Fibroblast of skin of left quadriceps (primary cell): Measurements from ENCODE around the gene IP6K3.

ENCODE experiments used
- DNase-seq, 2 experiments: peaks; one replicate each; pipeline ENCODE4 v3.0.0-alpha.2; 2013; ENCODE audit warnings: low read depth in 2 of 2

The IP6K3 gene

GRCh38 chr6:33705268-33705885, 41.3 kb downstream of the IP6K3 start:
- peak; percentile 37 to 44 for DNase-seq

DNA sequence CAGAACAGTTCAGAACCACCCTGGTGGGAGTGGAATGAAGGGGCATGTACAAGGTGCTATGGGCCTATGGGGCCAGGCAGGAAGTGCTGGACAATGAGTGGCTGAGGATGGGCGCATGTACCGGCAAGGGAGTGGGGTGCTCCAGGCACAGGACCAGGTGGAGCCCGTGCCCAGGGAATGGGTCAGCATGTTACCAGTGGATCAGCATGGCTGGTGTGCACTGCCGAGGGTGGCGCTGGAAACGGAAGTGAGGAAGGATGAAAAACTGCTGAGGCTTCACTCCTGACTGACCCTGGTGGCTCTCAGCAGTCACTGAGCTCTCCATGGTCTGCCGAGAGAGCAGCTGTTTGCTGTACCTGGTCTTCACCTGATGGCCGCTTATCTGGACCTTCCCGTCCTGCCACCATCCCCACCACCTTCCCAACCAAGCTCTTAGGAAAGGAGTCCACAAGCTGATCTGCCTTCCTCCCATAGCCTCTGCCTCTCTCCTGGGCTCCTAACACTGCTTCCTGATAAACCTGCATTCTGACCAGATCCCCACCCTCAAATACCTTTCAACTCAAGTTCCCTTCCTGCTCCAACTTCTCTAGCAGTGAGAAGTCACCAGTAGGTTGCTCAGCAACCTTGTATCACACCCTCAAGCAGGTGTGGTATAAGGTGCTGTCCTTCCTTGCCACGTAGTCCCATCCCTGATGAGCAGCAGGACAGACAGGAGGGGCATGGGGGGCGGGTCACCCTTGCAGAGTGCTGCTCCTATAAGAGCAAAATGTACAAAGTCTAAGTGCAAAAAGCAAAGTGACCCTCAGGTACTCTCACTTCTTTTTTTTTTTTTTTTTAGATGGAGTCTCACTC, 42.3 kb downstream of the IP6K3 start:
- DNase-seq = no peak

DNA sequence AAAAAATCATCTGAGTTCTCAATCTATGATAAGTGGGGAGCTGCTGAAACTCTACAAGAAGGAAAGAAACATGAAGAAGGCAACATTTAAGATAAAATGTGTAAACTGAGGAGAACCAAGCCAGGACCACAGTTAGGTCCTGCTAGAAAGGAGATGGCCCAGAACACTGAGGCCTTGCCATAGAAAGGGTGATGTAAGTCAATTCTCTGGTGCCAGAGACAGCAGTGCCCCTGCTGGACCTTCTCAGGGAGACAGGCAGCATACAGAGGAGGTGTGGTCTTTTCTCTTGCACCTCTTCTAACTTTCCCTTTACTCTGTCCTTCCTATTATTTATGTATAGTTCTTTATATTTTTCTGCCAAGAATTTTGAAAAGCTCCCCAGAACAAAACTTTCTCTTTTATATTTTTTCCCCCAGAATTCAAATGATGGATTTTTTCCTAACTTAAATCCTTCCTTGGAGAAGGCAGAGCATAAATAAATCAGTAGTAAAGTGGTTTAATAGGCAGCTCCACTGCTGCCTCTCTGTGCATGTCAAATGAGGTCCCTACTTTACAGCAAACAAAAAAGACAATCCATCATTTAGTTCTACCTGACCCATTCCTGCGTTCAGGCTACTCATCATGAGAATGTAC, 44.2 kb downstream of the IP6K3 start:
- peak in 1 of 2 experiments; percentile 14 for DNase-seq

DNA sequence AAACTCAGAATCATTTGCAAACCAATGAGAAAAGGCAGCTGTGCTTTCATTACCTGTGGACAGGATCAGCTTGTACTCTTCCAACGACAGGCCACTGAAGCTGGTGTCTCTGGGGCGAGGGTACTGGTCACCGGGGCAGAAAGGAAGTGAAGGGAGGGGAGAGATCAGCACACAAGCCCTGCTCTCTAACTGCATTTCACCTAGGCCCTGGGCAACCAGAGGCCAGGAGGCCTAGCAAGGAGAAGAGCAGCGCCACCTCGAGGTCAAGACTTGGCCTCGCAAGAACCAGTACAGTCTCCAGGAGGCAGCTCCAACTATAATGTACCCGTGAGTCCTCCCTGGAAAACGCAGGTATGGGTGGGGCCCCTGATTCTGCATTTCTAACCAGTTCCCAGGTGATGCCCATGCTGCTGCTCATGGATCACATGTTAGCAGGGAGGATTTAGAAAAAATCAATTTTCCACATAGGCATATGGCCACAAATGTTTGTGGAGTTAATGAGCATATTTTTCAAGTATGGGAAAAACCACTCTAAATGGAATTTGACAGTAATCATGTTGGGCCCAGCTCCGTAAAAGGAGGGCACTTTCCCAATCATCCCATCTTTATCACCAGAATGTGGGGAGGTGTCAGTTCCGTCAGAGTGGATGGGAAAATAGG, 46.2 kb downstream of the IP6K3 start:
- DNase-seq = peak in 1 of 2 experiments; percentile 31

DNA sequence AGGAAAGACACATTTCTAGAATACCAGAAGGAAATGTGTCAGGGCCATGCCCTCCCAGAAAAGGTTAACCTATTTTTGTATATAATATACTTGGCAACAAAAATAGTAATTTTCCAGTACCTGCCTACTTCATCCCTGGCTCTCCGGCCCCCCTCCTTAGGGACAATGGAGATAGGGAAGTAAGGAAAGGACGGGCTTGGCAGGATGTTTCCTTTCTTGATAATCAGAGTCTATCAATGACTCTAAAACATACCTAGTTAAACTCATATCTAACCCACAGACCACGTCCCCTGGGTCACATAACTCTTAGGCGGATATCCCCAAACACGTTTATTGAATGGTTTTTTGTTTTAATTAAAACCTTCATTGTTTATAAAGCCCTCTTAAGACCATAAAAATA, 47.0 kb downstream of the IP6K3 start:
- DNase-seq = no peak

DNA sequence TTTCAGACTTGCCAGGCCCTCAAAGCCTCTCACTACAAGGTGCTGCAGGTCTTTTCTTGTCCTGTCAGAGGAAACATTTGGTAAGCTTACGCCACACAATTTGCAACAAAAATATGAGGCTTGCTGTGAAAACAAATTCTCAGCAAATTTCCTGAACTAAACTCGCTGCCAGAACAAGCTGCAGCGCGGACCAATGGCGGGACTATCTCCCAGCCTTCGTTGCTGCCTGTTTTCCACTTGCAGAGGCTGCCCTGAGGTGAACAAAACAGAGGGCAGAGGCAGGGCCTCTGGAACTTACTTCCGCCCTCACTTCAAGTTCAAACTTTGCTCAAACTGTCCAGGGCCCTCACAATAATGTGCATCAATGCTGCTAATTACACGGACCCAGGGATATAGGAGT, 47.6 kb downstream of the IP6K3 start:
- no peak for DNase-seq

DNA sequence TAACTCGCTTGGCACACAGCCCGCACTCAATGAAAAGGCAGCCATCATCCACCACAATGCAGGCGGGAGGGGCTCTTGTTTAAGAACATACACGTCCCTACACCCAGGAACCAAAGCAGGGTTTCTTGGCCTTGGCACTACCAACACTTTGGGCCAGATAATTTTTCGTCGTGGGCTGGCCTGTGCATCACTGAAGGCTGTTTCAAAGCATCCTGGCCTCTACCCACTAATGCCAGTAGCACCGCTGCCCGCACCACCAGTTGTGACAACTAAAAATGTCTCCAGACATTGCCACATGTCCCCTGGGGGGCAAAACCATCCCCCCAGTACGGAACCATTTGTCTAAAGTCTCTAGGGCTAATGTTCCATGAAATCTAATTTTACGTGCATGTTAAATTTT, 48.2 kb downstream of the IP6K3 start:
- DNase-seq = no peak

GRCh38 chr6:33697845-33698244, 48.9 kb downstream of the IP6K3 start:
- no peak for DNase-seq

DNA sequence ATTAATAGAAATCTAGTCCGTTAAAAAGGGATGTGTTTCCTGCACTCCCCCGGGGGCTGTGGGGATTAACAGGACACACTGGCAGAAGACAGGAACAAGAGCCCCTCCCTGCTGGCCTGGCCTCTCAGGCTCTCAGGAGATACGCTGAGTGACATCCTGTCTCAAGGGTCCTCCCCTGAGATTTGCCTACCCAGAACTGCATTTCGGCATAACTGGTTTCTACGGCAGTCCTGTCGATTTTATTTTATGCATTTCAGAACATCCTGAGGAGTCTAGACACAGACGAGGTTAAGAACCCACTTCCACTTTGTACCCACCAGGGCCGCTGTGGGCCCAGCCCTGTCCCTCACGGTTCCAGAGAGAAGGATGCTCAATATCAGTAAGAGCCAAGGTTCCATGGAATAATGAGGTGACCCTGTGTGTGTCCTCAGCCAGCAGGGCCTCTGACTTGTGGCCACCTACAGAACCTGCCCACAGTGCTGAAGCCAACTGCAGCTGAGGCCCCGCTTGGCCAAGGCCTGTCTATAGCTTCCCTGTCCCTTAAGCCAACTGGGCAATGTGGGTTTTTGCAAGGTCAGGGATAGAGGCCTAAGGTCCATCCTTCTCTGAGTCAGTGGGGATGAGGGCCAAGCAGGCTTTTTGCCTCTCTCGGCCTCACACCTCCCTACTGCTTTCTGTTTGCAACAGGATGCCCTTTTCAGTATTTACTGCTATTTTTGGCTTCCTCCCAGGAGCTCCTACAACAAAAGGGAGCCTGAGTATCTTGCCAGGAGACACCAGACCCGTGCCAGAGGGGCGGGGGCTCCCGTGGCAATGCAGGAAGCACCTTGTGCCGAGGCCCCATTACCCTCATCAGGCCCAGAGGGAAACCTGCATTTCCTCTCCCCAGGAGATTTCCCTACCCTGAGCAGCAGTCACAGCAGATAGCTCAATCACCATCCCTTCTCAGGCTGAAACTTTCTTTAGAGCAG, 49.9 kb downstream of the IP6K3 start:
- DNase-seq = no peak

GRCh38 chr6:33696076-33696475, 50.6 kb downstream of the IP6K3 start:
- no peak for DNase-seq

- DNase-seq = no peak
These were observed 51.2 kb downstream of the IP6K3 start for GRCh38 chr6:33695451-33695887.

- no peak for DNase-seq
These were observed 51.7 kb downstream of the IP6K3 start for GRCh38 chr6:33694977-33695376.

GRCh38 chr6:33694401-33694931, 52.2 kb downstream of the IP6K3 start:
- peak in 1 of 2 experiments; percentile 18 for DNase-seq

- no peak for DNase-seq
These were observed 53.3 kb downstream of the IP6K3 start for GRCh38 chr6:33693186-33694105.

- no peak for DNase-seq
These were observed 53.9 kb downstream of the IP6K3 start for GRCh38 chr6:33692760-33693158.

- DNase-seq = no peak
These were observed 54.5 kb downstream of the IP6K3 start for GRCh38 chr6:33692078-33692759.

- no peak for DNase-seq
These were observed 55.1 kb downstream of the IP6K3 start for GRCh38 chr6:33691456-33692077.

- no peak for DNase-seq
These were observed 55.9 kb downstream of the IP6K3 start for GRCh38 chr6:33690766-33691165.

- no peak for DNase-seq
These were observed 56.8 kb downstream of the IP6K3 start for GRCh38 chr6:33689879-33690278.
